ENCODE results near the gene SPATC1L.

SPATC1L gene

GRCh38 chr21:46112725-46113215, 71.5 kb downstream of the SPATC1L start:
- Histone ChIP-seq H3K27me3 (ENCODE audit: insufficient read depth, low read length) (peaks cover 5% of the 10 kb centered on the region; the same call in 1 of the 2 replicates), H3F3A (ENCODE audit: insufficient read depth, low read length) (no peaks in the 10 kb centered on the region), H3K4me2 (ENCODE audit: low read length) (no peak overlapping the region), H3K36me3 (ENCODE audit: insufficient read depth, low read length) (no peaks in the 10 kb centered on the region; the same call in 1 of the 2 replicates), H3K9me2 (ENCODE audit: low read depth, low read length) (no peaks in the 10 kb centered on the region), H4K20me1 (ENCODE audit: insufficient read depth, low read length) (no peaks in the 10 kb centered on the region), H3K9me3 (ENCODE audit: low read length) (peaks cover 9% of the 10 kb centered on the region; the same call in 1 of the 2 replicates), H3K27ac (ENCODE audit: low read depth, low read length, poor library complexity, severe bottlenecking) (no peak overlapping the region), H3K9ac (ENCODE audit: low read length) (no peak overlapping the region), H3K79me2 (ENCODE audit: insufficient read depth, low read length) (no peaks in the 10 kb centered on the region), H2AFZ (ENCODE audit: low read length) (no peak overlapping the region), H3K4me1 (ENCODE audit: insufficient read depth, low read length, severe bottlenecking) (no peaks in the 10 kb centered on the region), H3K4me3 (ENCODE audit: low read depth, low read length, poor library complexity, severe bottlenecking) (no peak overlapping the region)
- TF ChIP-seq EZH2 (IDR thresholded peaks at IDR 0.05; ENCODE audit: borderline replicate concordance, low read length), result no peak
- TF ChIP-seq, protein P1, sequence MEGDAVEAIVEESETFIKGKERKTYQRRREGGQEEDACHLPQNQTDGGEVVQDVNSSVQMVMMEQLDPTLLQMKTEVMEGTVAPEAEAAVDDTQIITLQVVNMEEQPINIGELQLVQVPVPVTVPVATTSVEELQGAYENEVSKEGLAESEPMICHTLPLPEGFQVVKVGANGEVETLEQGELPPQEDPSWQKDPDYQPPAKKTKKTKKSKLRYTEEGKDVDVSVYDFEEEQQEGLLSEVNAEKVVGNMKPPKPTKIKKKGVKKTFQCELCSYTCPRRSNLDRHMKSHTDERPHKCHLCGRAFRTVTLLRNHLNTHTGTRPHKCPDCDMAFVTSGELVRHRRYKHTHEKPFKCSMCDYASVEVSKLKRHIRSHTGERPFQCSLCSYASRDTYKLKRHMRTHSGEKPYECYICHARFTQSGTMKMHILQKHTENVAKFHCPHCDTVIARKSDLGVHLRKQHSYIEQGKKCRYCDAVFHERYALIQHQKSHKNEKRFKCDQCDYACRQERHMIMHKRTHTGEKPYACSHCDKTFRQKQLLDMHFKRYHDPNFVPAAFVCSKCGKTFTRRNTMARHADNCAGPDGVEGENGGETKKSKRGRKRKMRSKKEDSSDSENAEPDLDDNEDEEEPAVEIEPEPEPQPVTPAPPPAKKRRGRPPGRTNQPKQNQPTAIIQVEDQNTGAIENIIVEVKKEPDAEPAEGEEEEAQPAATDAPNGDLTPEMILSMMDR (IDR thresholded peaks at IDR 0.05; ENCODE audit: low read length), result no peak

GRCh38 chr21:46111857-46112724, 72.2 kb downstream of the SPATC1L start:
- Histone ChIP-seq H3K9ac (ENCODE audit: low read length) (no peak overlapping the region), H4K20me1 (ENCODE audit: insufficient read depth, low read length) (no peaks in the 10 kb centered on the region), H3K27ac (ENCODE audit: low read depth, low read length, poor library complexity, severe bottlenecking) (no peak overlapping the region)

GRCh38 chr21:46111193-46111571, 73.1 kb downstream of the SPATC1L start:
- Histone ChIP-seq H3K4me1 (ENCODE audit: insufficient read depth, low read length, severe bottlenecking) (no peaks in the 10 kb centered on the region), H3K36me3 (ENCODE audit: insufficient read depth, low read length) (no peaks in the 10 kb centered on the region; the same call in 1 of the 2 replicates), H3K9ac (ENCODE audit: low read length) (no peak overlapping the region), H3F3A (ENCODE audit: insufficient read depth, low read length) (no peaks in the 10 kb centered on the region), H3K4me2 (ENCODE audit: low read length) (no peak overlapping the region), H3K27ac (ENCODE audit: low read depth, low read length, poor library complexity, severe bottlenecking) (no peak overlapping the region), H3K9me3 (ENCODE audit: low read length) (peaks cover 9% of the 10 kb centered on the region; the same call in 1 of the 2 replicates), H3K27me3 (ENCODE audit: insufficient read depth, low read length) (peaks cover 5% of the 10 kb centered on the region; the same call in 1 of the 2 replicates), H4K20me1 (ENCODE audit: insufficient read depth, low read length) (no peaks in the 10 kb centered on the region), H3K9me2 (ENCODE audit: low read depth, low read length) (no peaks in the 10 kb centered on the region), H3K4me3 (ENCODE audit: low read depth, low read length, poor library complexity, severe bottlenecking) (no peak overlapping the region), H2AFZ (ENCODE audit: low read length) (no peak overlapping the region), H3K79me2 (ENCODE audit: insufficient read depth, low read length) (no peaks in the 10 kb centered on the region)
- no peak for TF ChIP-seq EZH2 (IDR thresholded peaks at IDR 0.05; ENCODE audit: borderline replicate concordance, low read length)
- TF ChIP-seq, protein P1 (IDR thresholded peaks at IDR 0.05; ENCODE audit: low read length), result no peak

More at GRCh38 chr21:46111857-46112724, 72.2 kb downstream of the SPATC1L start:
- Histone ChIP-seq H3K27me3 (ENCODE audit: insufficient read depth, low read length) (peaks cover 5% of the 10 kb centered on the region; the same call in 1 of the 2 replicates), H3F3A (ENCODE audit: insufficient read depth, low read length) (no peaks in the 10 kb centered on the region), H2AFZ (ENCODE audit: low read length) (no peak overlapping the region), H3K4me2 (ENCODE audit: low read length) (no peak overlapping the region), H3K79me2 (ENCODE audit: insufficient read depth, low read length) (no peaks in the 10 kb centered on the region), H3K4me1 (ENCODE audit: insufficient read depth, low read length, severe bottlenecking) (no peaks in the 10 kb centered on the region), H3K4me3 (ENCODE audit: low read depth, low read length, poor library complexity, severe bottlenecking) (no peak overlapping the region), H3K9me2 (ENCODE audit: low read depth, low read length) (no peaks in the 10 kb centered on the region), H3K36me3 (ENCODE audit: insufficient read depth, low read length) (no peaks in the 10 kb centered on the region; the same call in 1 of the 2 replicates), H3K9me3 (ENCODE audit: low read length) (peaks cover 9% of the 10 kb centered on the region; the same call in 1 of the 2 replicates)
- TF ChIP-seq, protein P1 (IDR thresholded peaks at IDR 0.05; ENCODE audit: low read length), result no peak
- no peak for TF ChIP-seq EZH2 (IDR thresholded peaks at IDR 0.05; ENCODE audit: borderline replicate concordance, low read length)

All from OCI-LY1 (cell line).